ENCODE data around the gene DEFB124. TPM values are rescaled to one million over a fixed set of nuclear protein-coding genes. Genes with fewer than 3 reads are reported as not detected.
"Not testable (repeated sequence)": the region's sequence is repeated elsewhere in the genome, so short reads cannot be mapped to it uniquely, and the experiment has no call there.

Gene DEFB124, protein sequence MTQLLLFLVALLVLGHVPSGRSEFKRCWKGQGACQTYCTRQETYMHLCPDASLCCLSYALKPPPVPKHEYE
- total RNA-seq: not detected in 2 replicates
- polyA plus RNA-seq: not detected in 2 replicates

GRCh38 chr20:31474758-31475427, at the start of gene DEFB124, which contains the start of gene REM1:
Gene DEFB124 (minus strand): TSS chr20:31475127. CDS start chr20:31473013, 2,114 bp downstream.
Gene REM1 (plus strand): TSS chr20:31475288. CDS start chr20:31476446, 1,158 bp downstream.
- Histone ChIP-seq H3K27ac (no peak within 1 kb of the TSS), H3K36me3 (no peaks in the 10 kb centered on the region), H3K4me3 (no peak within 1 kb of the TSS), H3K4me1 (ENCODE audit: low read depth) (no peaks in the 10 kb centered on the region), H3K27me3 (no peaks in the 10 kb centered on the region), H3K9me3 (ENCODE audit: low read depth) (no peaks in the 10 kb centered on the region)
- DNase-seq (ENCODE audit: low read depth in 1 of 2, low spot score in 1 of 2): no peak
- no peak for TF ChIP-seq CTCF (IDR thresholded peaks at IDR 0.05; ENCODE audit: low read depth, low read length)

DNA sequence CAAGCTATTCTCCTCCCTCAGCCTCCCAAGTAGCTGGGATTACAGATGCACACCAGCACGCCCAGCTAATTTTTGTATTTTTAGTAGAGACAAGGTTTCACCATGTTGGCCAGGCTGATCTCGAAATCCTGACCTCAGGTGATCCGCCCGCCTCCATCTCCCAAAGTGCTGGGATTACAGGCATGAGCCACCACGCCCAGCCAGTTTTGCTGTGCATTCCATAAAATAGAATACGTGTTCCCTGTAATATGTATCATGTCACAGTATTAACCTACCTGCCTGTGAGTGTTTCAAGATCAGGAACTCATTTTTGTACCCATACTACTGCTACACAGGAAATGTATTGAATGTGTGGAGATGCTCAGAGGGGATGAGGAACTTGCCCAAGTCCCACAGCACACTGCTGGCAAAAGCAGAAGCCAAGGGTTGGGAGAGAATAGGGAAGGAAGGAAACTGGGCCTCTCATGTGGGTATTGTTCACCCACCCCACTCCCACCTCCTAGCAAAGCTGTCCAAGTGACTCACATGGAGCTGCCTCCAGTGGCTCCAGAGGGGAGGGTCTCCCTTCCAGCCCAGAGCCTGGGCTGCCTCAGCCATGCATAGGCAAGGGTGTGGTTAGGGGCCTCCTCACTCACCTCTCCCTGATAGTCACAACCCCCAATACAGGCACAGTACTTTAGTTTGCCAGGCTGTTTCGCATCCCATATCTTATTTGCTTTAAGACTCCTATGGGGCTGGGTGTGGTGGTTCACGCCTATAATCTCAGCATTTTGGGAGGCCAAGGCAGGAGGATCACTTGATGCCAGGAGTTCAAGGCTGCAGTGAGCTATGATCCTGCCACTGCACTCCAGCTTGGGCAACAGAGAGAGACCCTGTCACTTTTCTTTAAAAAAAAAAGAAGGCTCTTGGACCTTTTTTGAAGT, 48.7 kb upstream of the DEFB124 start:
- H3K27ac ChIP-seq: no peak overlapping the region
- H3K4me1 ChIP-seq (ENCODE audit: low read depth): no peaks in the 10 kb centered on the region
- H3K36me3 ChIP-seq: peaks cover 13% of the 10 kb centered on the region
- H3K27me3 ChIP-seq: no peaks in the 10 kb centered on the region
- TF ChIP-seq CTCF (IDR thresholded peaks at IDR 0.05; ENCODE audit: low read depth, low read length): no peak
- H3K4me3 ChIP-seq: no peak overlapping the region
- DNase-seq (ENCODE audit: low read depth in 1 of 2, low spot score in 1 of 2): peak in 1 of 2 donors; percentile 44
- no peaks in the 10 kb centered on the region for H3K9me3 ChIP-seq (ENCODE audit: low read depth)

DNA sequence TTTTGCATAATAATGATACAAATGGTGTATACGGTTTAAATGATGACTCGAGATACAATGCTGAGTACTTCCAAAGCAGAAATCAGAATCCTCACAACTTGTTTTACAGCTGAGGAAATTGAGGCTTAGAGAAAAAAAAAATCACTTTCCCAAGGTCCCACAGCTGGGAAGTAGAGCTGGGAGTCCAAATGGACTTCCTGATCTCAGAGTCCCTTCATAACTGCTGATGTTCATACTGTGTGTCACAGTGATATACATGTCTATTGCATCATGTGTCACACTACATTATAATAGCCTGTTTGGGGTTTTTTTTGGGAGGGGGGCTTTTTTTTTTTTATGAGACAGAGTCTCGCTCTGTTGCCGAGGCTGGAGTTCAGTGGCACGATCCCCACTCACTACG, 47.8 kb upstream of the DEFB124 start:
- Histone ChIP-seq H3K36me3 (peaks cover 5% of the 10 kb centered on the region), H3K4me3 (no peak overlapping the region), H3K4me1 (ENCODE audit: low read depth) (no peaks in the 10 kb centered on the region), H3K27me3 (no peaks in the 10 kb centered on the region), H3K9me3 (ENCODE audit: low read depth) (no peaks in the 10 kb centered on the region), H3K27ac (no peak overlapping the region)
- DNase-seq (ENCODE audit: low read depth in 1 of 2, low spot score in 1 of 2): no peak
- no peak for TF ChIP-seq CTCF (IDR thresholded peaks at IDR 0.05; ENCODE audit: low read depth, low read length)

- not testable (repeated sequence) for H3K27ac ChIP-seq; H3K27me3 ChIP-seq; H3K4me3 ChIP-seq; DNase-seq (ENCODE audit: low read depth in 1 of 2, low spot score in 1 of 2); H3K36me3 ChIP-seq; H3K9me3 ChIP-seq (ENCODE audit: low read depth); H3K4me1 ChIP-seq (ENCODE audit: low read depth)
Measured at GRCh38 chr20:31521267-31521666, 46.3 kb upstream of the DEFB124 start.

GRCh38 chr20:31517373-31517772, 42.4 kb upstream of the DEFB124 start:
- TF ChIP-seq CTCF (IDR thresholded peaks at IDR 0.05; ENCODE audit: low read depth, low read length): peak; percentile 28
- H3K4me3 ChIP-seq: no peak overlapping the region
- peaks cover 11% of the 10 kb centered on the region for H3K4me1 ChIP-seq (ENCODE audit: low read depth)
- no peaks in the 10 kb centered on the region for H3K9me3 ChIP-seq (ENCODE audit: low read depth)
- peak in 1 of 2 donors; percentile 50 for DNase-seq (ENCODE audit: low read depth in 1 of 2, low spot score in 1 of 2)
- no peak overlapping the region for H3K27ac ChIP-seq
- no peaks in the 10 kb centered on the region for H3K36me3 ChIP-seq
- H3K27me3 ChIP-seq: no peaks in the 10 kb centered on the region
